ENCODE measurements around the gene SLX9.

SLX9 gene

DNA sequence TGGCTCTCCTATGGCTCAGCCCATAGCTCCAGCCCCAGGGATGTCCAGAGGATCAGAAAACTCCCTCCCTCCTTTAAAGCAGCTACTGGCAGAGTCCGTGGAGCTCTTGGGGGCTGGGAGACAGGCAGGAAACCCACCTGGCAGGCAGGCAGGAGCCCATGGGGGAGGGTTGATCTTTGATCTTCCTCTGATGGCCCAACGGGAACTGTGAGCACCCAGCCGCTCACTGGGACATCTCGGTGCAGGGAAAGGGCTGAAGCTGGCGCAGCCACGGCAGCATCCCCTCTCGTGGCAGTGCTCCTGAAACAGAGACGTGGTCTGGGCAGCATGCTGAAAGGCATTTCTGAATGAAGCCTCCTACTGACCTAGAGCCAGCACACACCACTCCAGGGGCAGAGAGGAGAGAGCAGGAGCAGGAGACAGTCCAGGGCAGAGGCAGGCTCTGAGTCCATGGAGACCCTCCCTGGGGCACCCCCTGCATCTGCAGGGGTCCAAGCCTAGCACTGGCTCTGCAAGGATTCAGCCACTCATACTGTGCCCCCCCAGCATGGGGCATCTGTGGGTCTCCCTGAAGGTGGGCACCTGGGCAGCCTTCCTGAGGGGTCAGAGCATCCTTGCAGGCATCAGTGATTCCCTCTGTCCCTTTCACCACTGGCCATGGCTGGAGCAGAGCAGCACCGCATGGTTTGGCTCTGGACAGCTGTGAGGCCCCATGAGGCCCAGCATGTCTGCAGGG, 4.9 kb upstream of the SLX9 start:
- FAIRE-seq, result no peak
- DNase-seq (ENCODE audit: insufficient read length, low spot score), result no peak
- no peak for TF ChIP-seq POLR2A (IDR thresholded peaks at IDR 0.05; ENCODE audit: low read depth, low read length)
- TF ChIP-seq TAF1 (IDR thresholded peaks at IDR 0.05; ENCODE audit: low read depth, low read length), result no peak
- no peak for TF ChIP-seq POLR2AphosphoS5 (IDR thresholded peaks at IDR 0.05; ENCODE audit: low read depth, low read length)
- TF ChIP-seq PAX5 (IDR thresholded peaks at IDR 0.05; ENCODE audit: insufficient read depth, low read length, severe bottlenecking), result no peak
- no peak for TF ChIP-seq SPI1 (IDR thresholded peaks at IDR 0.05; ENCODE audit: low read depth, low read length)
- TF ChIP-seq POU2F2 (IDR thresholded peaks at IDR 0.05; ENCODE audit: low read depth, low read length), result no peak

GRCh38 chr21:44935533-44935927, 4.3 kb upstream of the SLX9 start:
- FAIRE-seq, result no peak

GRCh38 chr21:44938772-44939531, 877 bp upstream of the SLX9 start:
- FAIRE-seq (peak; percentile 20), DNase-seq (ENCODE audit: insufficient read length, low spot score) (no peak)
- TF ChIP-seq POLR2AphosphoS5 (IDR thresholded peaks at IDR 0.05; ENCODE audit: low read depth, low read length) (no peak), PAX5 (IDR thresholded peaks at IDR 0.05; ENCODE audit: insufficient read depth, low read length, severe bottlenecking) (no peak), POLR2A (IDR thresholded peaks at IDR 0.05; ENCODE audit: low read depth, low read length) (no peak), TAF1 (IDR thresholded peaks at IDR 0.05; ENCODE audit: low read depth, low read length) (no peak)

More at GRCh38 chr21:44935533-44935927, 4.3 kb upstream of the SLX9 start:
- DNase-seq (ENCODE audit: insufficient read length, low spot score), result no peak
- TF ChIP-seq PAX5 (IDR thresholded peaks at IDR 0.05; ENCODE audit: insufficient read depth, low read length, severe bottlenecking) (no peak), SPI1 (IDR thresholded peaks at IDR 0.05; ENCODE audit: low read depth, low read length) (no peak), POU2F2 (IDR thresholded peaks at IDR 0.05; ENCODE audit: low read depth, low read length) (no peak), TAF1 (IDR thresholded peaks at IDR 0.05; ENCODE audit: low read depth, low read length) (no peak), POLR2AphosphoS5 (IDR thresholded peaks at IDR 0.05; ENCODE audit: low read depth, low read length) (no peak), POLR2A (IDR thresholded peaks at IDR 0.05; ENCODE audit: low read depth, low read length) (no peak)

- DNase-seq (ENCODE audit: insufficient read length, low spot score), result no peak
- no peak for FAIRE-seq
- TF ChIP-seq POLR2A (IDR thresholded peaks at IDR 0.05; ENCODE audit: low read depth, low read length), result no peak
- TF ChIP-seq TAF1 (IDR thresholded peaks at IDR 0.05; ENCODE audit: low read depth, low read length), result no peak
- no peak for TF ChIP-seq SPI1 (IDR thresholded peaks at IDR 0.05; ENCODE audit: low read depth, low read length)
- TF ChIP-seq POU2F2 (IDR thresholded peaks at IDR 0.05; ENCODE audit: low read depth, low read length), result no peak
- no peak for TF ChIP-seq PAX5 (IDR thresholded peaks at IDR 0.05; ENCODE audit: insufficient read depth, low read length, severe bottlenecking)
- TF ChIP-seq POLR2AphosphoS5 (IDR thresholded peaks at IDR 0.05; ENCODE audit: low read depth, low read length), result no peak
Observed at GRCh38 chr21:44940116-44940631, 345 bp downstream of the SLX9 start.

DNA sequence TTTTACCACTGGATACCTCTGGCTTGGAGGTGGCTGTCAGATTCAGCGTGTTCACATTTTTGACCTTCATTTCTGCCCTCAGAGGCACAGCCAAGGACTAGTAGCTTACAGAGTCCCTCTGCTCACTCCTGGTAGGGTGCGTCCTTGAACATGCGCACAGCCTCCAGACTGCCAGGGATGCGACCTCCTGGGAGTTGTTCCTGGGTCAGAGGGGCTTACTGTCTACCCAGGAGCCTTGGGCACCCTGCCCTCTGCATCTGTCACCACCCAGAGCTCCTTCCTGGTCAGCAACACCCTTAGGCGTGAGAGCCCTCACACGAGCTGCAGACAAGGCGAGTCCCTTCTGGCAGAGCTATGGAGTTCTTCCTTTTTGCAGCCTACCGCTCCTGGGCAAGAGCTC, 1.7 kb downstream of the SLX9 start:
- DNase-seq (ENCODE audit: insufficient read length, low spot score), result no peak
- FAIRE-seq, result no peak
- TF ChIP-seq POLR2AphosphoS5 (IDR thresholded peaks at IDR 0.05; ENCODE audit: low read depth, low read length) (no peak), POU2F2 (IDR thresholded peaks at IDR 0.05; ENCODE audit: low read depth, low read length) (no peak), SPI1 (IDR thresholded peaks at IDR 0.05; ENCODE audit: low read depth, low read length) (no peak), TAF1 (IDR thresholded peaks at IDR 0.05; ENCODE audit: low read depth, low read length) (no peak), POLR2A (IDR thresholded peaks at IDR 0.05; ENCODE audit: low read depth, low read length) (no peak), PAX5 (IDR thresholded peaks at IDR 0.05; ENCODE audit: insufficient read depth, low read length, severe bottlenecking) (no peak)

- FAIRE-seq (peak; percentile 74), DNase-seq (ENCODE audit: insufficient read length, low spot score) (no peak)
- TF ChIP-seq POLR2A (IDR thresholded peaks at IDR 0.05; ENCODE audit: low read depth, low read length) (no peak), TAF1 (IDR thresholded peaks at IDR 0.05; ENCODE audit: low read depth, low read length) (no peak), POLR2AphosphoS5 (IDR thresholded peaks at IDR 0.05; ENCODE audit: low read depth, low read length) (no peak), POU2F2 (IDR thresholded peaks at IDR 0.05; ENCODE audit: low read depth, low read length) (no peak), PAX5 (IDR thresholded peaks at IDR 0.05; ENCODE audit: insufficient read depth, low read length, severe bottlenecking) (no peak), SPI1 (IDR thresholded peaks at IDR 0.05; ENCODE audit: low read depth, low read length) (no peak)
Observed at GRCh38 chr21:44942566-44942965, 2.7 kb downstream of the SLX9 start.

DNA sequence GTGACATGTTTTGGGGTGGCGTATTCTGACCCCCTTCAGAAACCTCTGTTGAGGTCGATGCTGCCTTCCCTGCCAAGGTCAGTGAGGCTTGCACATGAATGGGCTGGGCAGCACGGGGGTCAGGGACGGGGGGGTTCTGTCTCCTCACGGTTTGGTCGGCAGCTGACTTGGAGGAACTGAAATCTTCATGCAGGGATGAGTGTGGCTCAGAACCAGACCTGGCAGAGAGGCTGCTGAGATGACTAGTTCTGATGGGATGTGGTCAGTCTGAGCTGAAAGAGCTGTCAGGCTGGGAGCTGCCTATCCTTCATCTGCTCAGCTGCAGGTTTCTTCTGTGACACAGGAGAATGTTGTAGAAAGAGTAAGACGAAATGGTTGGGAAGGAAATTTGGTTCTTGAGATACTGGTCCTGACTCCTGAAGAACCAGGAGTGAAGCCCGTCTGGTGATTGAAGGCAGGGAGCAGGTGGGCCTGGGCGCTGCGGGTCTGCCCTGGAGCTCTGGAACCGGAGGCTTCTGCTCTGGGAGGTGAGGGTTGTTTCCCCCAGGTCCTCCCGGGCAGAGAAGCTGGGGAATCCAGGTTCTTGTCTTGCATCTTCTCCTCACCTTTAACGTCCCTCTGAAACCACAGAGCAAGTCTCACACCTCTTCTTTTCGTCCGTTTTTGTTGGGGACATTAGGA, 3.3 kb downstream of the SLX9 start:
- DNase-seq (ENCODE audit: insufficient read length, low spot score) (no peak), FAIRE-seq (no peak)
- no peak for TF ChIP-seq PAX5 (IDR thresholded peaks at IDR 0.05; ENCODE audit: insufficient read depth, low read length, severe bottlenecking)
- TF ChIP-seq SPI1 (IDR thresholded peaks at IDR 0.05; ENCODE audit: low read depth, low read length), result peak; percentile 73

DNA sequence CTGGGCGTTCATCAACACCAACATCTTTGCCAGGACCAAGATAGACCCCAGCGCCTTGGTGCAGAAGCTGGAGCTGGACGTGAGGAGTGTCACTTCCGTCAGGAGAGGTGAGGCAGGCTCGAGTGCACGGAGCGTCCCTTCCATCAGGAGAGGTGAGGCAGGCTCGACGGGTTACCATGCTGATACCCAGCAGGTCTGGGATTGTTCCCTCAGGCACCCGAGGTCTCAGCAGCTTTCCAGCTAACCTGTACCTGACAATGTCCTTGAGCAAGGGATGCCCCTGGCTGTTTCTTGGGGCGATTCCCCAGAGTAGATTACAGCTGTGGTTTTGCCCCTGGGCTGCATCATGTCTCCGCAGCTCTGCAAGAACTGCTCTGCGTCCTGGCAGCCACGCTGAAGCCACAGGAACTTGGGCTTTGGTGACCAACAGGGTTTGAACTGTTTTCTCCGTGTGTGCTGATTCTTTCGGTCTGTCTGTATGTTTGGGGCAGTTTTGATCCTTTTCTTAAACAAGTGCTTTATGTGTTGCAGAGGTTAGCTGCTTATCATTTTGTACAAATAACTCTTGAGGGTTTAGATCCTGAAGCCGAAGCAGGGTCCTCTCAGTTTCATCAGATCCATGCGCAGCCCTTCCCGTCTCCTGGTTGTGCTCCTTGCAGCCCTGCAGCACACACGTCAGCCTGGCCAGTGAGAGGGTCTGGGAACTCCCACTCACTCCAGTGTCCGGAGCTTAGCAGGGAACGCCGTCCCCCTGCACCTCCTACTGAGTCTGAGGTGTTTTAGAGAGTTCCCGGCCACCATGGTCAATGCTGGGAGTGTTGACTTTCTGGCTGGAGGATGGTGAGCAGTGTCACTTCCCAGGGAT, 4.1 kb downstream of the SLX9 start:
- no peak for FAIRE-seq
- DNase-seq (ENCODE audit: insufficient read length, low spot score), result no peak
- TF ChIP-seq TAF1 (IDR thresholded peaks at IDR 0.05; ENCODE audit: low read depth, low read length), result no peak
- TF ChIP-seq POU2F2 (IDR thresholded peaks at IDR 0.05; ENCODE audit: low read depth, low read length), result no peak
- TF ChIP-seq SPI1 (IDR thresholded peaks at IDR 0.05; ENCODE audit: low read depth, low read length), result no peak
- TF ChIP-seq PAX5 (IDR thresholded peaks at IDR 0.05; ENCODE audit: insufficient read depth, low read length, severe bottlenecking), result no peak
- no peak for TF ChIP-seq POLR2A (IDR thresholded peaks at IDR 0.05; ENCODE audit: low read depth, low read length)
- TF ChIP-seq POLR2AphosphoS5 (IDR thresholded peaks at IDR 0.05; ENCODE audit: low read depth, low read length), result no peak
